Activated naive CD8-positive, alpha-beta T cell treated with anti-CD3 and anti-CD28 coated beads for 36 hours (primary cell): ENCODE results near the gene FAM98C. TPM values are rescaled to one million over a fixed set of nuclear protein-coding genes. Genes with fewer than 3 reads are reported as not detected.

Experiments used
- total RNA-seq, 2 experiments: library from RNA; stranded (reverse); gene quantifications; one replicate each; pipeline ENCODE4 v1.2.3, GENCODE V29; 2021

FAM98C gene
- total RNA-seq, 2 experiments from 2014 or later, result 8.1 to 9.3 TPM

Other genes starting within 250 kb of the FAM98C start
- gene DPF1, start 178.9 kb upstream of the FAM98C start, total RNA-seq, result under 1 TPM; 0.41 to 0.50 TPM
- not detected for gene PPP1R14A, start 146.7 kb upstream of the FAM98C start, total RNA-seq
- gene SPINT2, start 138.5 kb upstream of the FAM98C start, total RNA-seq, result 10 to 100 TPM; 28.2 to 31.7 TPM
- gene C19orf33, start 98.8 kb upstream of the FAM98C start, total RNA-seq, result not detected
- gene YIF1B, start 87.1 kb upstream of the FAM98C start, total RNA-seq, result 10 to 100 TPM; 57.3 to 63.0 TPM
- gene KCNK6, start 83.2 kb upstream of the FAM98C start, total RNA-seq, result 1 to 10 TPM; 6.6 to 6.9 TPM
- 1 to 10 TPM; 1.9 to 2.1 TPM for gene CATSPERG, start 67.3 kb upstream of the FAM98C start, total RNA-seq
- 100 to 1,000 TPM; 193 to 199 TPM for gene PSMD8, start 28.5 kb upstream of the FAM98C start, total RNA-seq
- gene GGN, start 15.1 kb upstream of the FAM98C start, total RNA-seq, result under 1 TPM in 1 of 2 experiments, not detected in 1; 0.14 TPM
- under 1 TPM; 0.45 to 0.74 TPM for gene SPRED3, start 14.4 kb upstream of the FAM98C start, total RNA-seq
- under 1 TPM; 0.22 to 0.23 TPM for gene RASGRP4, start 23.1 kb downstream of the FAM98C start, total RNA-seq
- gene RYR1, start 30.6 kb downstream of the FAM98C start, total RNA-seq, result under 1 TPM; 0.19 to 0.28 TPM
- 100 to 1,000 TPM; 169 TPM for gene MAP4K1, start 214.9 kb downstream of the FAM98C start, total RNA-seq
- 100 to 1,000 TPM; 312 to 321 TPM for gene EIF3K, start 216.1 kb downstream of the FAM98C start, total RNA-seq
- gene ACTN4, start 244.6 kb downstream of the FAM98C start, total RNA-seq, result 100 to 1,000 TPM; 160 to 171 TPM